ENCODE results near the gene SFXN2.
"Not testable (repeated sequence)": the region's sequence is repeated elsewhere in the genome, so short reads cannot be mapped to it uniquely, and the experiment has no call there.

SFXN2 gene

GRCh38 chr10:102714621-102715455, at the start of gene SFXN2:
Gene SFXN2, plus strand, starts transcription at chr10:102714636. Its CDS starts 12,001 bp downstream, at chr10:102726637.
- in situ Hi-C loops (cut with MboI; ENCODE audit: low sequenced_read_pairs), result no loop called here

GRCh38 chr10:102665904-102666509, 48.4 kb upstream of the SFXN2 start:
- in situ Hi-C loops (cut with MboI; ENCODE audit: low sequenced_read_pairs), result no loop called here

GRCh38 chr10:102667411-102667810, 47.0 kb upstream of the SFXN2 start:
- in situ Hi-C loops (cut with MboI; ENCODE audit: low sequenced_read_pairs), result not testable (repeated sequence)

- in situ Hi-C loops (cut with MboI; ENCODE audit: low sequenced_read_pairs), result no loop called here
Measured at GRCh38 chr10:102668326-102669107, 45.9 kb upstream of the SFXN2 start.

GRCh38 chr10:102669206-102670064, 45.0 kb upstream of the SFXN2 start:
- in situ Hi-C loops (cut with MboI; ENCODE audit: low sequenced_read_pairs), result no loop called here

- in situ Hi-C loops (cut with MboI; ENCODE audit: low sequenced_read_pairs), result no loop called here
Measured at GRCh38 chr10:102670065-102670670, 44.3 kb upstream of the SFXN2 start.

- in situ Hi-C loops (cut with MboI; ENCODE audit: low sequenced_read_pairs), result no loop called here
Measured at GRCh38 chr10:102670871-102671434, 43.5 kb upstream of the SFXN2 start.

- in situ Hi-C loops (cut with MboI; ENCODE audit: low sequenced_read_pairs), result no loop called here
Measured at GRCh38 chr10:102673236-102673818, 41.1 kb upstream of the SFXN2 start.

- in situ Hi-C loops (cut with MboI; ENCODE audit: low sequenced_read_pairs), result no loop called here
Measured at GRCh38 chr10:102673819-102674511, 40.5 kb upstream of the SFXN2 start.

GRCh38 chr10:102674566-102674965, 39.9 kb upstream of the SFXN2 start:
- in situ Hi-C loops (cut with MboI; ENCODE audit: low sequenced_read_pairs), result no loop called here

GRCh38 chr10:102675011-102675665, 39.3 kb upstream of the SFXN2 start:
- in situ Hi-C loops (cut with MboI; ENCODE audit: low sequenced_read_pairs), result no loop called here

- in situ Hi-C loops (cut with MboI; ENCODE audit: low sequenced_read_pairs), result no loop called here
Measured at GRCh38 chr10:102675666-102676533, 38.5 kb upstream of the SFXN2 start.

GRCh38 chr10:102676534-102677315, 37.7 kb upstream of the SFXN2 start:
- in situ Hi-C loops (cut with MboI; ENCODE audit: low sequenced_read_pairs), result no loop called here

- in situ Hi-C loops (cut with MboI; ENCODE audit: low sequenced_read_pairs), result no loop called here
Measured at GRCh38 chr10:102677331-102678067, 36.9 kb upstream of the SFXN2 start.

- in situ Hi-C loops (cut with MboI; ENCODE audit: low sequenced_read_pairs), result no loop called here
Measured at GRCh38 chr10:102678068-102678400, 36.4 kb upstream of the SFXN2 start.

GRCh38 chr10:102678842-102679289, 35.6 kb upstream of the SFXN2 start:
- in situ Hi-C loops (cut with MboI; ENCODE audit: low sequenced_read_pairs), result no loop called here

Data from HL-60/S4 treated with phorbol 12-myristate 13-acetate at 8.2 ng/mL for 4 days and 3 days (cell line).